Activated CD8-positive, alpha-beta memory T cell treated with anti-CD3 and anti-CD28 coated beads for 4 hours (primary cell): ENCODE measurements around the gene ITGB2.
"Not testable (repeated sequence)": the region's sequence is repeated elsewhere in the genome, so short reads cannot be mapped to it uniquely, and the experiment has no call there.

Experiments
- DNase-seq, 2 donors: peaks; one replicate each; pipeline ENCODE4 v3.0.0-alpha.2; 2020; ENCODE audit warnings: low read depth in 2 of 2

The ITGB2 gene

DNA sequence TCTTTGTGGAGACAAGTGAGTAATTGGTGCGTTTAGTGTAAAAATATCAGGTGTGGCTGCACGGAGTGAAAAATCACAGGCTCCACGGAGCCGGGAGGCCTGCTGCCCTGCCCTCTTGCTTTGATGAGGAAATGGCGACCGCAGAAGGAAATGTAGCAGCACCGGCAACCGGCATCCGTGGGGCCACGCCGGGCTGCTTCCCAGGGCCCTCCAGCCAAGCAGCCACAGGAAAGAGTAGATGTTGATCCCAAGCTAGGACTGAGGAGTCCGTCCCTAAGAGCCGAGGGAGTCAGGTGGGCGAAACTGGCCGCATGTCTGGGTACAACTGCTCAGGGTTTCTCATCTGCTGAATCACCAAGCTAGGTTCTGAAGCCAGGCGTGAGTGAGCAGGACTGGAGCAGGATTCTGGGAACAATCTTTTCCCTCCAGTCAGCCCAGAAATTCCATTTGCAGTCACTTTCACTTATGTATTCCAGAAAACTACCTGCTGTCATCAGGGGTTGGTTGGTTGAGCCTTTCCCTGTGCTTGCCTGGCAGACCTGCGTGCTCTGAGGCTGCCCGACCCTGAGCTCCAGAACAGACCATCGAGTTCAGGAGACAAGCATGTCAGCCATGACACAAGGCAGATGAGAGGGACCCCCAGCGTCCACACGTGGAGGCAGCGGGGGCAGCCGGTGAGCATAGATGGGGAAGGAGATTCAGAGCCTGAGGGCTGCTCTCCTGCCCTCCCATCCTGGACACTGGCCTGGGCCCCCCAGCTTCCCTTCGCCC lies 5.8 kb upstream of the ITGB2 start:
- no peak for DNase-seq

DNA sequence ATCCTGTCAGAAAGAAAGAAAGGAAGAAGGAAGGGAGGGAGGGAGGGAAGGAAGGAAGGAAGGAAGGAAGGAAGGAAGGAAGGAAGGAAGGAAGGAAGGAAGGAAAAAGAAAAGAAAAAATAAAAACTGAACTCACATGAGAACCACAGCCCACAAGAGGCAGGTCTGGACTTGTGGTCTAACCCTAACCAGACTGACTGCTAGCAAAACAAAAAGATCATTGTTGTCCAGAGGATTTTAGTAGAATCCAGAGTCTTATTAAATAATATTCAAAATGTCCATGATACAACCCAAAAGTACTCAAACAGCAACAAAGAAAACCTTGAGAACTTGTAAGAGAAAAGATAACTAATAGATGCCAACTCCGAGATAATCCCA lies 4.7 kb upstream of the ITGB2 start:
- DNase-seq, result no peak

DNA sequence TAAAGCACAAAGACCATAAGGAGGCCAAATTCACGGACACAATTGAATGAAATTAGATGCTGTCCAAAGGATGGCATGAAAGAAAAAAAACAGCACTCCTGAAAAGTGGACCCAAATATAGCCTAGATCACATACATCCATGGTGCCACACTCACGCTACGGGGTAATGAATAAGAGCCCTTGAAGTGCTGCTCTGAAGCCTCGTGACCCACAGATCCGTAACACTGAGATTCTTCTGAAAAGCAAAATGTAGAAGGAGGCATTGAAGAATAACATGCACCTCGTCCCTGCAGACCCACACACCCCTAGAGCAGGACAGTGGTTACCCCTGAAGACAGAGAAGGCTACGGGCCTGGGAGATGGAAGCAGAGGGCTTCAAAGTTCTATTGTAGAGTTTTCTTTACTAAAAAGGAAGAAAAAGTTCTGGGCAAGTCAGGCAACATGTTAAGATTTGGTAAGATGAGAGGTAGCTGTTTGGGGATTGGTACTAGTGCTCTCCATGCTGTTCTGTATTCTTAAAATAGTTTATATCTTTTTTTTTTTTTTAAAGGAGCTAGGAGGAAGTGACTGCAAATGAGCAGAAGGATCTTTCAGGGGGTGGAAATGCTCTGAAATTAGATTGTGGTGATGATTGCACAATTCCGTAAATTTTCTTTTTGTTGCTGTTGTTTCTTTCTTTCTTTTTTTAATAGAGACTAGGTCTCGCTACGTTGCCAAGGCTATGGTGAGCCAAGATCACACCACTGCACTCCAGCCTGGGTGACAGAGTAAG lies 4.1 kb upstream of the ITGB2 start:
- no peak for DNase-seq

DNA sequence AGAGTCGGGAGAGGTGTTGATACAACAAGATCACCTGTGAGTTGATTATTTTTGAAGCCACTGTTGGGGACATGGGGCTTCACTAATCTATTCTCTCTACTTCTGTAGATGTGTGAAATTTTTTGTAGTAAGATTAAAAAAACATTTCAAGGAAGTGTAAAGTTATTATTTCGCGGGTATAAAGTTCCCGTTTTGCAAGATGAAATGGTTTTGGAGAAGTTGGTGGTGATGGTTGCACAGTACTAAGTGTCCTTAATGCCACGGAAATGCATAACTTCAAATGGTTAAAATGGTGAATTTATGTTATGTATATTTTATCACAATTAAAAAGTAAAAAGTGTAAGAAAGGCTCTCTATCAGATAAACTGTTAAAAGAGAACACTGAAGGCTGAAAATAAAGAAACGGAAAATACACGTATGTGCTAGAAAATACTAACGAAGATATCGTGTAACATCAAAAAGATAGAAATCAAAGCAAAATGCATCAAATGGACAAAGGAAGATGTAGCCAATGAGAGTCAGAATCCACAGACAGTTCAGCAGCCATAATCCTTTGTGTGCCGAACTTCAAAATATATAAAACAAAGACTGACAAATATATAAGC lies 2.9 kb upstream of the ITGB2 start:
- DNase-seq, result no peak

DNA sequence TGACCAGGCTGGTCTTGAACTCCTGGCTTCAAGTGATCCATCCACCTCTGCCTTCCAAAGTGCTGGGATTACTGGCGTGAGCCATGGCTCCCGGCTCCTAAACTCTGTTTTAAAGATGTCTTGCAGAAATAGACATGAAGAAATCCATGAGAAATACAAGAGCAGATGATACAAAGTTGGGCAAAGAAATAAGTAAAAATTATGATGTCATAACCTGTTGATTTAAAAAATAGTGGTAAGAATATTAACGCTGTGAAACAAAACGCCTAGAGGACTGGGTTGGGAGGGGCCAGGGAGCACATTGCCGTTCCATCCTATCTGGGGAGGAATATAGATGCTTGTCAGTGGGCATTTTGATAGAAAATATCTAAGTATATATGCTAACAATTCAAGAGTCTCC lies 1.2 kb upstream of the ITGB2 start:
- DNase-seq, result no peak

DNA sequence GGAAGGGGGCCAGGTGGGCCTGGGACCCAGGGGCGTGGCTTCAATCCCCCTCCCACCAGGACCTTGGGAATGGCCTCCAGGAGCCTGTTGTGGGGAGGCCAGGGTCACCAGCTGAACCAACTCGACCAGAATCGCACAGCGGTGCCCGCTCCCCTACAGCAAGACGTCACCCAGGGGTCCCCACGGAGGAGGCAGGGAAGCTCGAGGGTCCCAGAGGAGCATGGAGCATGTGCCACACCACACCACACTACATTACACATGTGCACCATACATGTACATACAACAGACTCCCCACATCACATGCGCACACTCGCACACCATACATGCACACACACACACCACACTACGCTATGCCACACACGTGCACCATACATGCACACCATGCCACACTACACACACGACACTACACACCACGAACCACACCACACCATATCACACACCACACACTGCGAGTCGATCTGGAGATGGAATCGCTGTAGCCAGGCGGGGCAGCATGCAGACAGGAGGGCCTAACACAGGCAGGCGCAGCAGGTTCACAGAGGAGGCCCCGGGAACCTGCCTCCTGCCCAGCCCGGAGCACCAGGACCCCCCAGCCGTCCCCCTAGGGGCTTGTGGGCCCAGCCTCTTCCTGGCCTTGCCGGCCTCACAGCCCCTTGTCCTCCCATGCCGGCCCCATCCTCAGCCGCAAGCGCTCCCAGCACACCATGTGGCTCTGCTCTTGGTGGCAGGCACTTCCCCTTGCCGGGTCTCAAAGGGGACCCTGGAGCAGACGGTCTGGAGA lies 596 bp downstream of the ITGB2 start:
- DNase-seq, result no peak

DNA sequence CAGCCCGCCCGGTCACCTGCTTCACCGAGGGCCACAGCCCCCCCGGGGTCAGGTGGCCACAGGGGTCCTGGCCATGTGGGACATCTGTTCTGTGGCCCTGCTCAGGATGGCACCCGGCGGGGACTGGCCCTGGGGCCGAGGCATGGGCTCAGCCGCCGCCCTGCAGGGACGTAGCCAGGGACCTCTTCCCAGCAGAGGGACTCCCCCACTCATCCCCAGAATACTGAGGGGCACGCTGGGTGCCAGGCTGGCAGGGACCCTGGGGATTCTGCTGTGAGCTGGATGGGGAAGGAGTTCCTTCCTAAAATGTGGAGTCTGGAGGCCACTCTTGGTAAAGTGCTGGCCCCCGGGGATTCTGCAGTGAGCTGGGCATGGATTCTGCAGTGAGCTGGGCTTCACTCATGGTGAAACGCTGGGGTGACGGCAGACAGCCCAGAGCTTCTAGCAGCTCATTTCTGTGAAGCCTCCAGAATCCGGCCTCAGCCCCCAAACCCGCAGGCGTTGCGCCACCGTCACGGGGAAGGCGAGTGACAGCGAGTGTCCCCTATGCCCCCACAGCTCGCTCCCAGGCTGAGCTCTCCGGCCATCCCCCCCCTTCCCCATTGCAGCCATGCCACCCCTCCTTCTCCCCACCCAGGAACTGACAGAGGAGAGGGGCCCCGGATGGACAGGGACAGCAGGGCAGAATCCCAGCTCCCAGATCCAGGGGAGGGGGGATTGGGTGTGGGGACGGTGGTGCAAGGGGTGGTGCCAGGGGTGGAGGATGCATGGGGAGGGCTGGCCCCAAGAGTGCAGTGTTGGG lies 1.4 kb downstream of the ITGB2 start:
- DNase-seq, result no peak

DNA sequence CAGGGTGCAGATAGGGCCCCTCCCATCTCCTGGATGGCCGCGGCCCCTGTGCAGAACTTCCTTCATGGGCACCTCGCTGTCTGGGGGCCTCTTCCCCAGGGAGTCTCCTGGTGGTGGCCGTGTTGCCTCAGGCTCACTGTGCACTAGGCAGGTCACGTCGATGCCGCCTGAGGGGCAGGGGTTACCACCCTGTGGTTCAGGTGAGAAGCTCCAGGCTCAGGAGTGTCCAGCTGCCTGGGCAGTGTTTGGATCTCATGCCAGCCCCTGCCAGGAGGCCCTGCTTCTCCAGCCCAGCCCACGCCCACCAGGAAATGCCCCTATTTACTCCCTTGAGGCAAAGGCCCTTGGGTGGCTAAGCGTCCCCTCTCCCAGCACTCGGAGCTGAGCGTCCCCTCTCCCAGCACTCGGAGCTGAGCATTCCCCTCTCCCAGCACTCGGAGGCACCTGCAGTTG lies 2.1 kb downstream of the ITGB2 start:
- no peak for DNase-seq

DNA sequence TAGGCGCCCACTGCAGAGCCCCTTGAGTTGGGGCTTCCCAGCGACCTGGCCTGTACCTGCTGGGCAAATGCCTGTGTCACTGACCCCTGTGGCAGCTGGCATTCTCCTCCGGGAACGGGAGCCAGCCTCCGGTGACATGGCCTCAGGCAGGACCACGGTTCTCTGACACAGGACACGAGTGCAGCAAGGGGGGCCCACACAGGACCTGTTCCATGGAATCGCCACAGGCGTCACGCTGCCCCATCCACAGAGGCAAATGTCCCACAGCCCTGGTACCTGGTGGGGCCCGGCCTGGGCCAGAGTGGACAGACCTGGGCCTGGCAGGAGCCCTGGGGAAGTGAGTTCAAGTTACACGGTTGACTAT lies 2.6 kb downstream of the ITGB2 start:
- no peak for DNase-seq

DNA sequence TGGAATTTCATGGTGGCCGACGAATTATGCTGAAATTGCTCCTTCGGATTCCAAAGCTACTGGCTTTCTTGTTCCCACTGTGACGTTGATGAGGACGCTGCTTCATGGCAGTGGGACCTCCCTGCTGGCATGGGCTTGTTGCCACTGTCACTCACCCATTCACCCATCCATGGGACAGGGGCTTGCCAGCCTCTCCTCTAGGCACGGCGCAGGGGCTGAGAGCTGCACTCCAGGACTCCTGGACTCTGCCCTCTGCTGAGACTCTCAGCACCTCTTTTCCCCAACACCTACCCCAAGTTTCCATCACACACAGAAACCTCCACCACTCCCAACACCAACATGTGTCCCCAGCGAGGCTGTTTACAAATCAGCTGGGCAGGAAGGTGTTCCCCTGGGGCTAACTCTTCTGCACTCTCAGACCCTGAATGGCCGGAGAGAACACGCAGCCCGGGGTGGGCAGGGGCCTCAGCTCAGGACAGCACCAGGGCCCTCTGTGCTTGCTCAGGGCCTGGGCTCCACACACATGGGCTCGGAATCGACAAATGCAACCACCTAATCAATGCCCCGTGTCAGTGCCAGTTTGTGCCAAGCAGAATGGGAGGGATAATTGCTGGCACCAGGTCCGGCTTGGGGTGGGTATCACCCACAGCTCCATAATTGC lies 3.1 kb downstream of the ITGB2 start:
- no peak for DNase-seq

DNA sequence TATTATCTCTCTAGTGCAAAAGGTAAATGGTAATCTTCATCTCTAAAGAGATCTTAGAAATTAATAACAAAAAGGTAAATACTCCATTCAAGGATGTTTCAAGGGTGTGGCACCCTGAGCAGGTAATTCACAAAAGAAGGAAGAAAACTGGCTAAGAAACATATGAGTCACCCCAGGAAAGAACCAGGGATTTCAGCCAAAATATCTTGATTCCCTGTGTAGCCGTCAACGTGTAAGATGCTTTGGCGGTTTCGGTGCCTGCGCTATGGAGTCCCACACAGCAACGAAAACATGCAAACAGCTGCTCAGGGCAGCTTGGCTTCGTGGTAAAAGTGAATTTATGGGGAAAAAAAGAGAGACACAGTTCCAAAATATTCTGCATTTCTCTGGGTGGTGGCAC lies 3.7 kb downstream of the ITGB2 start:
- DNase-seq, result no peak

DNA sequence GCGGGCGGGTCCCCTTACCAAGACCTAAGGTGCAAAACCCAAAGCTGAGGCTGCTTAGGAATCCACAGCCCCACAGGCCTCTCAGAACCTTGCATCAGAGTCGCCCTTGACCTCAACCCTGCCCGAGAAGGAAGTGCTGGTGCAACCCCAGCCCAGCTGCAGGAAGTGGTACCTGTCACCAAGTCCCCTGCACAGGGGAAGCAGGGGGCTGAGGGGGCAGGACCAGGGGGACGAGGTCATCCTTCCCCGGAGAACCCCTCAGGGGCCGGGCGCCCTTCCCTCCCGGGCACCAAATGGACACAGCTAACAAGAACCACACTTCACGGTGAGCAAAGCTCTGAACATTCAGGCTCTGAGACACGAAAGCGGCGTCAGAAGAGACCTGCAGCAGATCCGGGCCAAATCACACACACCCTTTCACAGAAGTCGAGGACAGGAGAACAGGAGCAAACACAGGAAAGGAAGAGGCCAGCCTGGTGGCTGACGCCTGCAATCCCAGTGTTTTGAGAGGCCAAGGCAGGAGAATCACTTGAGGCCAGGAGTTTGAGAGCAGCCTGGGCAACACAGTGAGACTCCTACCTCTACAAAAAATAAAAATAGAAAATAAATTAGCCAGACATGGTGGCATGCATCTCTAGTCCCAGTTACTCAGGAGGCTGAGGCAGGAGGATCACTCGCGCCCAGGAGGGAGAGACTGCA lies 6.4 kb downstream of the ITGB2 start:
- no peak for DNase-seq

DNA sequence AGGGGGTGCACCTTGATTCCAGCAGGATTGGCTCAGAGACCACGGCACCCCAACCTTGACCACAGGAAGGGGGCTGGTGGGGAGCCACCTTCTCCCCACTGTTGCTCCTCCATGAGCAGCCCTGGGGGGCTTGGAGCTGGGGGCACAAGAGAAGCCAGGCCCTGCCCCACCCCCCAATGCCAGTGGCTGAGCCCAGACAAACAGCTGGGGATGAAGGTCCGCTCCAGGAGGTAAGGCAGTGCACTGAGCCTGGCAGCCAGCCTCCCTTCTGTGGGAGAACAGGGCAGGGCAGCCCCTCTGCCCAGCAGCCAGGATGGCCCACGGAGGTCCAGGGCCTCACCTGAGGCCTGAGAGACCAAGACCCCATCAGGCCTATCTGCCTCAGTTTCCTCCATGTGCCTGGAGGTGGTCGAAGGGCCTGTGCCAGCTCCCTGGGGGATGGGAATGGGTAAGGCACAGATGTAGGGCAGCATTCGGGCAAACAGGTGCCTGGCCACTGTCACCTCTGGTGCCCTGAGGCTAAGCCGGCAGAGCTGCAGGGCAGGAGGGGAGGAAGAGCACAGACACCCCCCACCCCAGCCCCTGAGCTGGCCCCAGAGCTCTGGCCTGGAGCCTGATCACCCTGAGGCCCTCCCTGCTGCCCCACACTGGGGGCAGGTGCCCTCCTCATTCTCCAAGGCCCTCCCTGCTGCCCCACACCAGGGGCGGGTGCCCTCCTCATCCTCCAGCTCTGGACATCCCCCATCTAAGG lies 7.1 kb downstream of the ITGB2 start:
- no peak for DNase-seq

DNA sequence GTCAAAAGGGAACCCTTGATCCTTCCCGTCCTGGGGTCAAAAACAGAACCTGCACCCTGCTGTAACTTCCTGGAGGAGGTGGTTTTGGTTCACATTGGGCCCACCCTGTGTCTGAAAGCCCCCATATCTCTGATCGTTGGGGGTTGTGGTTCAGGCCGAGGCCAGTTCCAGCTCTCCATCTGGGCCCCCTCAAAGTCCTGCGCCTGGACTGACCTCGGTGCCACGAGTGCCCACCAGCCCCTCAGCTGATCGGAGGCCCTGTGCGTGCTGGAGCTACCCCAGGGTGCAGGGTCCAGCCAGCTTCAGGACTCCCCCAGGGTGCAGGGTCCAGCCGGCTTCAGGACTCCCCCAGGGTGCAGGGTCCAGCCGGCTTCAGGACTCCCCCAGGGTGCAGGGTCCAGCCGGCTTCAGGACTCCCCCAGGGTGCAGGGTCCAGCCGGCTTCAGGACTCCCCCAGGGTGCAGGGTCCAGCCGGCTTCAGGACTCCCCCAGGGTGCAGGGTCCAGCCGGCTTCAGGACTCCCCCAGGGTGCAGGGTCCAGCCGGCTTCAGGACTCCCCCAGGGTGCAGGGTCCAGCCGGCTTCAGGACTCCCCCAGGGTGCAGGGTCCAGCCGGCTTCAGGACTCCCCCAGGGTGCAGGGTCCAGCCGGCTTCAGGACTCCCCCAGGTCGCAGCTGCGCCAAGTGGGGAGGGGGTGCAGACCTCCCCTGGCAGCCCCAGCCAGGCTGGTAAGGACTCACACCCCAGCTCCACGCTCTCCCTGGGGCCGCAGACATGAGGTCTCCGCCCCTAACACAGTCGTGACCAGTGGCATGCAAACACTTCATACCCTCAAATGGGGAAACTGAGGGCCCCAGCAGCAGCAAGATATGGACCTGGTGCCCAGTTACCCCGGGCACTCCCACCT lies 7.9 kb downstream of the ITGB2 start:
- DNase-seq, result not testable (repeated sequence)

DNA sequence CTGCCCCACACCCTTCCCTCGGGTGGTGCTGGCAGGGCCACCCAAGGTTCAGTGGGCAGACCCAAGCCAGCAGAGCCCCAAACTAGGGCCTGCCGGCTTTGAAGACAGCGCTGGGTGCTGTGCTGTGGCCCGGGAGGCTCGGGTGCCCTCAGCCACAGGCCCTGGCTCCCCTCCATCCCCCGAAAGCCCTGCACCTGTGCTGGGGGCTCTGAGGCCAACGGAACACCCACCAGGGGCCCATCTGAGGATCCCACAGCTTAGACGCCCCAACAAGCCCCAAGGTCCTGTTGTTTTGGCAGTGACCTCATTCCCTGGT lies 8.6 kb downstream of the ITGB2 start:
- no peak for DNase-seq

DNA sequence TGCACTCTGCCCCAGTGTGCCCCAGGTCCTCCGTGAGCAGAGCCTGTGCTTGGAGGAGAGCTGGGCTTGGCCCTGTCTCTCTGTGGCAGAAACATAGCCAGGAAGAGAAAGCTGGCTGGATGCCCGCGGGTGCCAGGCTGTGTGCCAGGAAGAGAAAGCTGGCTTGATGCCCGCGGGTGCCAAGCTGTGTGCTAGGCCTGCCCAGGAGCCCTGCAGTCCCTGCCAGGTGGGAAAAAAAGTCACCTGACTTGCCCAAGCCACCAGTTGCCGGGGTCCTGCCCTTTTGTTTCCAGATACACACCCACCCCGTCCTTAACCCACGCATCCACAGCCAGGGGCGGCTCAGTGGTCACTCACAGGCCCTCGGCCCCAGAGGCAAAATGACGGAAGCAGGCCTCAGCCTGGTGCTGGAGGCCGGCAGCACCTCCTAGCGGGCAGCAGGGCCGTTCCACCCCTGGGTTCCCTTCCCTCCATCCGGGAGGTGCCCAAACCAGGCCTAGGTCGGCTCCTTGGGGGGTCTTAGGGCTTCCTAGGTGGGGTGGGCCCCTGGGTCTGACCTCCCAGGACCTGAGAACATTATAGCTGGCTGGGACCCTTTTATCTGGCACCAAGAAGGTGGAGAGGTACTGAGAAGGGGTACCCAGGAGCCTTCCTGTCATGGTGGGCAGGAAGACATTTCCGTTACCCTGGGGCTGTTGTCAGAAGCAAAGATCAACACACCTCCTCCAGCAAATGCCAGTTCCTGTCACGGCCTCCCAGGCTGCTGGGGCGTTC lies 9.1 kb downstream of the ITGB2 start:
- DNase-seq, result no peak

DNA sequence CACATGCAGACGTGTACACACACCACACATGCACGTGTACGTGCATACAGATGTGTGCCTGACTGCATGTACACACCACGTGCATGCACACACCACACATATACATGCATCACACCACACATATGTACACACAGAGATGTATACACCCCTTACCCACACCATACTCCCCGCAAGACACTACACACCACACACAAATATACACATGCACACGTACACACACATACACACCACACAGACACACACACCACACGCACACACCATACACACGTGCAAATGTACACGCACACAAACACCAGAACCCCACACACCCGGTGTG lies 9.7 kb downstream of the ITGB2 start:
- no peak for DNase-seq
